ENCODE results near the gene MMS19.

DNA sequence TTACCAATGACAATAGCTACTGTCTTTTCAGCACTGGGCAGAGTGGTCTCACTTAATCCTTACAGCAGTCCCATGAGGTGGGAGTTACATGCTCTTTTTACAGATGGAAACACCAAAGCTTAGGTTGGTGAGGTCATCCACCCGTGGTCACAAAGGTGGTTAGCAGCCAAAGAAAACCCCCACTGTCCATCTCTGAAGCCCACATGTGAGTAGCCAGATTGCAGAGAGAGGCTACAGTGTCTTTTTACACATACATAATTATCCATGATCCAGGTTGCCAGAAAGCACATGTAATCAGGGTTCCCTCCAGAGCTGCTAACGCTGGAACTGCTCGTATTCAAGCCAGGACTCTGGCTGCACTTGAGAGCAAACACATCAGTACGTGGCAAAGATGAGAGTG lies 49.7 kb upstream of the MMS19 start:
- TF ChIP-seq, protein P1, sequence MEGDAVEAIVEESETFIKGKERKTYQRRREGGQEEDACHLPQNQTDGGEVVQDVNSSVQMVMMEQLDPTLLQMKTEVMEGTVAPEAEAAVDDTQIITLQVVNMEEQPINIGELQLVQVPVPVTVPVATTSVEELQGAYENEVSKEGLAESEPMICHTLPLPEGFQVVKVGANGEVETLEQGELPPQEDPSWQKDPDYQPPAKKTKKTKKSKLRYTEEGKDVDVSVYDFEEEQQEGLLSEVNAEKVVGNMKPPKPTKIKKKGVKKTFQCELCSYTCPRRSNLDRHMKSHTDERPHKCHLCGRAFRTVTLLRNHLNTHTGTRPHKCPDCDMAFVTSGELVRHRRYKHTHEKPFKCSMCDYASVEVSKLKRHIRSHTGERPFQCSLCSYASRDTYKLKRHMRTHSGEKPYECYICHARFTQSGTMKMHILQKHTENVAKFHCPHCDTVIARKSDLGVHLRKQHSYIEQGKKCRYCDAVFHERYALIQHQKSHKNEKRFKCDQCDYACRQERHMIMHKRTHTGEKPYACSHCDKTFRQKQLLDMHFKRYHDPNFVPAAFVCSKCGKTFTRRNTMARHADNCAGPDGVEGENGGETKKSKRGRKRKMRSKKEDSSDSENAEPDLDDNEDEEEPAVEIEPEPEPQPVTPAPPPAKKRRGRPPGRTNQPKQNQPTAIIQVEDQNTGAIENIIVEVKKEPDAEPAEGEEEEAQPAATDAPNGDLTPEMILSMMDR (conservative IDR thresholded peaks at IDR 0.05; ENCODE audit: low read length), result no peak
- no peak for TF ChIP-seq EZH2phosphoT487 (IDR thresholded peaks at IDR 0.05; ENCODE audit: borderline replicate concordance, low read depth, low read length)
